GM23338 (cell line): ENCODE data around the gene PDIA2.

Experiments
- EZH2 ChIP-seq: fragments of 200-600 bp; sonication (generic); IDR thresholded peaks from one replicate; pipeline ENCODE4 v1.8.0; 2017; ENCODE audit warnings: antibody characterized with exemption, mild to moderate bottlenecking, low read depth; ENCODE audit not compliant: unreplicated experiment
- EZH2phosphoT487 ChIP-seq: fragments of 200-600 bp; sonication (generic); IDR thresholded peaks from one replicate; pipeline ENCODE4 v1.8.1; 2018; ENCODE audit warnings: antibody characterized with exemption; ENCODE audit not compliant: unreplicated experiment
- POLR2AphosphoS5 ChIP-seq: IDR thresholded peaks from 2 replicates; pipeline ENCODE4 v1.6.1; 2016; ENCODE audit warnings: antibody characterized with exemption, low read depth
- TF ChIP-seq, protein P1 (sequence below), 2 experiments: fragments of 200-600 bp in 1 of 2; sonication (generic) in 1 of 2; conservative IDR thresholded peaks; 2 replicates each; pipeline versions ENCODE4 v1.5.1 to v1.6.1; 2016 to 2017; ENCODE audit warnings: antibody characterized with exemption in 2 of 2, low read depth in 2 of 2, mild to moderate bottlenecking in 2 of 2, moderate library complexity in 1 of 2
- TF ChIP-seq, protein P2 (sequence below): fragments of 250-450 bp; sonication (Bioruptor Pico); IDR thresholded peaks from 2 replicates; pipeline ENCODE4 v1.5.0; 2020; ENCODE audit warnings: mild to moderate bottlenecking, moderate library complexity
- TF ChIP-seq, protein P3 (sequence below): IDR thresholded peaks from 2 replicates; pipeline ENCODE4 v1.6.1; 2016; ENCODE audit warnings: antibody characterized with exemption

DNA sequence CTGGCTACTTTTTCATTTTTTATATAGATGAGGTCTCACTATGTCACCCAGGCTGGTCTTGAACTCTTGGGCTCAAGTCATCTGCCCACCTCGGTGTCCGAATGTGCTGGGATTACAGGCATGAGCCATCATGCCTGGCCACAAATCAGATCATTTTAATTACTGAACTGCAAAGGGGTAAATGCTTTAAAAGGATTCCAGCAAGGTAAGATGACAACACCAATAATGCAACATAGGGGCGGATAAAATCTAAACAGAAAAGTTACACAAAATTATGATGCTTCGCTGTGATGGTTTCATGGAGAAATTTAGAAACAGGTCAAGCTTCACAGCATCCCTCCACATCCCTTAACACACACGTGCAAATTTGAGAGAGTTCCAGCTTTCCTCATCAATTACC is 37.2 kb downstream of the PDIA2 start:
- TF ChIP-seq POLR2AphosphoS5: no peak
- TF ChIP-seq, protein P1, sequence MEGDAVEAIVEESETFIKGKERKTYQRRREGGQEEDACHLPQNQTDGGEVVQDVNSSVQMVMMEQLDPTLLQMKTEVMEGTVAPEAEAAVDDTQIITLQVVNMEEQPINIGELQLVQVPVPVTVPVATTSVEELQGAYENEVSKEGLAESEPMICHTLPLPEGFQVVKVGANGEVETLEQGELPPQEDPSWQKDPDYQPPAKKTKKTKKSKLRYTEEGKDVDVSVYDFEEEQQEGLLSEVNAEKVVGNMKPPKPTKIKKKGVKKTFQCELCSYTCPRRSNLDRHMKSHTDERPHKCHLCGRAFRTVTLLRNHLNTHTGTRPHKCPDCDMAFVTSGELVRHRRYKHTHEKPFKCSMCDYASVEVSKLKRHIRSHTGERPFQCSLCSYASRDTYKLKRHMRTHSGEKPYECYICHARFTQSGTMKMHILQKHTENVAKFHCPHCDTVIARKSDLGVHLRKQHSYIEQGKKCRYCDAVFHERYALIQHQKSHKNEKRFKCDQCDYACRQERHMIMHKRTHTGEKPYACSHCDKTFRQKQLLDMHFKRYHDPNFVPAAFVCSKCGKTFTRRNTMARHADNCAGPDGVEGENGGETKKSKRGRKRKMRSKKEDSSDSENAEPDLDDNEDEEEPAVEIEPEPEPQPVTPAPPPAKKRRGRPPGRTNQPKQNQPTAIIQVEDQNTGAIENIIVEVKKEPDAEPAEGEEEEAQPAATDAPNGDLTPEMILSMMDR (conservative IDR thresholded peaks at IDR 0.05; ENCODE audit: low read depth in 2 of 2): no peak
- TF ChIP-seq EZH2: no peak
- TF ChIP-seq, protein P2, sequence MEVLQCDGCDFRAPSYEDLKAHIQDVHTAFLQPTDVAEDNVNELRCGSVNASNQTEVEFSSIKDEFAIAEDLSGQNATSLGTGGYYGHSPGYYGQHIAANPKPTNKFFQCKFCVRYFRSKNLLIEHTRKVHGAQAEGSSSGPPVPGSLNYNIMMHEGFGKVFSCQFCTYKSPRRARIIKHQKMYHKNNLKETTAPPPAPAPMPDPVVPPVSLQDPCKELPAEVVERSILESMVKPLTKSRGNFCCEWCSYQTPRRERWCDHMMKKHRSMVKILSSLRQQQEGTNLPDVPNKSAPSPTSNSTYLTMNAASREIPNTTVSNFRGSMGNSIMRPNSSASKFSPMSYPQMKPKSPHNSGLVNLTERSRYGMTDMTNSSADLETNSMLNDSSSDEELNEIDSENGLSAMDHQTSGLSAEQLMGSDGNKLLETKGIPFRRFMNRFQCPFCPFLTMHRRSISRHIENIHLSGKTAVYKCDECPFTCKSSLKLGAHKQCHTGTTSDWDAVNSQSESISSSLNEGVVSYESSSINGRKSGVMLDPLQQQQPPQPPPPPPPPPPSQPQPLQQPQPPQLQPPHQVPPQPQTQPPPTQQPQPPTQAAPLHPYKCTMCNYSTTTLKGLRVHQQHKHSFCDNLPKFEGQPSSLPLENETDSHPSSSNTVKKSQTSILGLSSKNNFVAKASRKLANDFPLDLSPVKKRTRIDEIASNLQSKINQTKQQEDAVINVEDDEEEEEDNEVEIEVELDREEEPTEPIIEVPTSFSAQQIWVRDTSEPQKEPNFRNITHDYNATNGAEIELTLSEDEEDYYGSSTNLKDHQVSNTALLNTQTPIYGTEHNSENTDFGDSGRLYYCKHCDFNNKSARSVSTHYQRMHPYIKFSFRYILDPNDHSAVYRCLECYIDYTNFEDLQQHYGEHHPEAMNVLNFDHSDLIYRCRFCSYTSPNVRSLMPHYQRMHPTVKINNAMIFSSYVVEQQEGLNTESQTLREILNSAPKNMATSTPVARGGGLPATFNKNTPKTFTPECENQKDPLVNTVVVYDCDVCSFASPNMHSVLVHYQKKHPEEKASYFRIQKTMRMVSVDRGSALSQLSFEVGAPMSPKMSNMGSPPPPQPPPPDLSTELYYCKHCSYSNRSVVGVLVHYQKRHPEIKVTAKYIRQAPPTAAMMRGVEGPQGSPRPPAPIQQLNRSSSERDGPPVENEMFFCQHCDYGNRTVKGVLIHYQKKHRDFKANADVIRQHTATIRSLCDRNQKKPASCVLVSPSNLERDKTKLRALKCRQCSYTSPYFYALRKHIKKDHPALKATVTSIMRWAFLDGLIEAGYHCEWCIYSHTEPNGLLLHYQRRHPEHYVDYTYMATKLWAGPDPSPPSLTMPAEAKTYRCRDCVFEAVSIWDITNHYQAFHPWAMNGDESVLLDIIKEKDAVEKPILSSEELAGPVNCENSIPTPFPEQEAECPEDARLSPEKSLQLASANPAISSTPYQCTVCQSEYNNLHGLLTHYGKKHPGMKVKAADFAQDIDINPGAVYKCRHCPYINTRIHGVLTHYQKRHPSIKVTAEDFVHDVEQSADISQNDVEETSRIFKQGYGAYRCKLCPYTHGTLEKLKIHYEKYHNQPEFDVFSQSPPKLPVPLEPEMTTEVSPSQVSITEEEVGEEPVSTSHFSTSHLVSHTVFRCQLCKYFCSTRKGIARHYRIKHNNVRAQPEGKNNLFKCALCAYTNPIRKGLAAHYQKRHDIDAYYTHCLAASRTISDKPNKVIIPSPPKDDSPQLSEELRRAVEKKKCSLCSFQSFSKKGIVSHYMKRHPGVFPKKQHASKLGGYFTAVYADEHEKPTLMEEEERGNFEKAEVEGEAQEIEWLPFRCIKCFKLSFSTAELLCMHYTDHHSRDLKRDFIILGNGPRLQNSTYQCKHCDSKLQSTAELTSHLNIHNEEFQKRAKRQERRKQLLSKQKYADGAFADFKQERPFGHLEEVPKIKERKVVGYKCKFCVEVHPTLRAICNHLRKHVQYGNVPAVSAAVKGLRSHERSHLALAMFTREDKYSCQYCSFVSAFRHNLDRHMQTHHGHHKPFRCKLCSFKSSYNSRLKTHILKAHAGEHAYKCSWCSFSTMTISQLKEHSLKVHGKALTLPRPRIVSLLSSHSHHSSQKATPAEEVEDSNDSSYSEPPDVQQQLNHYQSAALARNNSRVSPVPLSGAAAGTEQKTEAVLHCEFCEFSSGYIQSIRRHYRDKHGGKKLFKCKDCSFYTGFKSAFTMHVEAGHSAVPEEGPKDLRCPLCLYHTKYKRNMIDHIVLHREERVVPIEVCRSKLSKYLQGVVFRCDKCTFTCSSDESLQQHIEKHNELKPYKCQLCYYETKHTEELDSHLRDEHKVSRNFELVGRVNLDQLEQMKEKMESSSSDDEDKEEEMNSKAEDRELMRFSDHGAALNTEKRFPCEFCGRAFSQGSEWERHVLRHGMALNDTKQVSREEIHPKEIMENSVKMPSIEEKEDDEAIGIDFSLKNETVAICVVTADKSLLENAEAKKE (CRISPR knock-in tag): no peak
- no peak for TF ChIP-seq EZH2phosphoT487
- TF ChIP-seq, protein P3, sequence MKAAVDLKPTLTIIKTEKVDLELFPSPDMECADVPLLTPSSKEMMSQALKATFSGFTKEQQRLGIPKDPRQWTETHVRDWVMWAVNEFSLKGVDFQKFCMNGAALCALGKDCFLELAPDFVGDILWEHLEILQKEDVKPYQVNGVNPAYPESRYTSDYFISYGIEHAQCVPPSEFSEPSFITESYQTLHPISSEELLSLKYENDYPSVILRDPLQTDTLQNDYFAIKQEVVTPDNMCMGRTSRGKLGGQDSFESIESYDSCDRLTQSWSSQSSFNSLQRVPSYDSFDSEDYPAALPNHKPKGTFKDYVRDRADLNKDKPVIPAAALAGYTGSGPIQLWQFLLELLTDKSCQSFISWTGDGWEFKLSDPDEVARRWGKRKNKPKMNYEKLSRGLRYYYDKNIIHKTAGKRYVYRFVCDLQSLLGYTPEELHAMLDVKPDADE: no peak
